Stimulated activated CD8-positive, alpha-beta memory T cell treated with anti-CD3 and anti-CD28 coated beads, Interleukin-7, amount 100 ng/mL, for 1 hour (primary cell): ENCODE measurements around the gene GOLIM4.

Source experiments
- DNase-seq, 2 donors: peaks; one replicate each; pipeline ENCODE4 v3.0.0-alpha.2; 2020; ENCODE audit warnings: low read depth in 2 of 2

GOLIM4 gene

GRCh38 chr3:167996514-167996913 is 99.2 kb downstream of the GOLIM4 start:
- DNase-seq: no peak

DNA sequence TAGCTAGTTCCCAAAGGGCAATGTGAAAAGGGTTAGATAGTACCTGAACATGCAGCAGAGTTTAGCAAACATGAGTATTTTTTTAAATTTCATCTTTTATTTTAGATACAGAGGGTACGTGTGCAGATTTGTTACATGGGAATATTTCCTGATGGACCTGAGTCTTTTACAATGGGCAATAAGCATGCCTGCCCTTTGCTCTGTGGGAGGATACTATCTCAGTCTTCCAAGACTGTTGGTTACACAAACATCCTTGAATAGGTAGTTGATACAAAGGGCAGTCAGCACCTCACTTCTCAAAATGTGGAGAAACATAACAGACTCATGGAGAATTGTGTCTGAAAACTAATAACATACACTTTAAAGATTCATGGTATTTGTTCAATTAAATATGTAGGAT is 103.3 kb downstream of the GOLIM4 start:
- no peak for DNase-seq

DNA sequence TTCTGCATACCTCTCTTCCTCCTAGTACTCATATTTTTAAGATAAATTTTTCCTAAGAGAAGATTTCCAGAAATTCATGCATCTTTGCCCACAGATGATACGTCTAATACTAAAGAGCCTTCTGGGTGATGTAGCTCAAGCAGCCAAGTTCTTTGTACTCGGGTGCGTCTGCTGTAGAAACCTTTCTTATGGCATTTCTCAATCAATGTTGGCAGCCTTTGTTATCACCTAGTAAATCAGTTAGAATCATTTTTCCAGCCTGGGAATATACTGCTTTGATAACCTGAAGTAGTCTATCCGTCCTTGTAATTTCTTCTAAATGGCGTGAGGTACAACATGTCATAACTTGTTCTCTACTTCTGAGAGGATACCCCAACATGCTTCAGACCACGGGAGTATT is 104.5 kb downstream of the GOLIM4 start:
- DNase-seq: no peak

DNA sequence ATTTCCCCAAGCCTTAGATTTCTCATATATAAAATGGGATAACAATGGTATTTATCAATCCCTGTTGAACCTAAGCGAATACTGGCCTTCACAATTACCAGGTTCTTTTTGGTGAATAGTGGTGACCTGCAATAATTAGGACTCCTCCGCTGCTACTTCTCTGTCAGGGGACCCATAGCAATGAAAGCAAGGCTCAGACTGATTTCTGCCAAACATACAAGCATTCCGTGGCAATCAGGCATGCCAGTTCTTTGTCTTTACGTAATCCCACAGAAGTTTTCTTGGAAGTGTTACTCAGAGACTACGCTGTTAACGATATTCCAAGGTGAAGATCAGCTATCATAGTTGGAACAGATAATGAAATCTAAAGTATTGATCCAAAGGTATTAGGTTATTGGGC is 105.7 kb downstream of the GOLIM4 start:
- DNase-seq: no peak

- DNase-seq: no peak
Measured at GRCh38 chr3:167989066-167989465, 106.7 kb downstream of the GOLIM4 start.

DNA sequence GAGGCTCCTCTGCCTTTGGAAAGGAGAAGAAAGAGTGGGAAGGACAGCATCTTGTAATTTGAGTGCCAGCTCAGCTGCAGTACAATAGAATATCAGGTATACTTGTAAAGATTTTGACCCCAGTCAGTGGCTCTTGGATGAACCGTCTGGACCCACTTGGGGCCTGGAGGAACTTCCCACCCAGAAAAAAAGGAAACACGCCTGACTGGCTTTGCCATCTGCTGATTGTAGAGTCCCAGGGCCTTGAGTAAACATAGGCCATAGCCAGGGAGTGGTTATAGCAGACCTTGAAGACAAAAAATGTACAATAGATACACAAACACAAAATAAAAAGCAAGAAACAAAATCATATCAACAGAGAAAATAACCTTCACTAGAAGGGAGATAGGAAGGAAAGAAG is 112.1 kb downstream of the GOLIM4 start:
- DNase-seq: no peak

GRCh38 chr3:167978486-167978885 is 117.2 kb downstream of the GOLIM4 start:
- DNase-seq: no peak

- no peak for DNase-seq
Measured at GRCh38 chr3:167978071-167978470, 117.7 kb downstream of the GOLIM4 start.

GRCh38 chr3:167976516-167977361 is 119.0 kb downstream of the GOLIM4 start:
- no peak for DNase-seq

DNA sequence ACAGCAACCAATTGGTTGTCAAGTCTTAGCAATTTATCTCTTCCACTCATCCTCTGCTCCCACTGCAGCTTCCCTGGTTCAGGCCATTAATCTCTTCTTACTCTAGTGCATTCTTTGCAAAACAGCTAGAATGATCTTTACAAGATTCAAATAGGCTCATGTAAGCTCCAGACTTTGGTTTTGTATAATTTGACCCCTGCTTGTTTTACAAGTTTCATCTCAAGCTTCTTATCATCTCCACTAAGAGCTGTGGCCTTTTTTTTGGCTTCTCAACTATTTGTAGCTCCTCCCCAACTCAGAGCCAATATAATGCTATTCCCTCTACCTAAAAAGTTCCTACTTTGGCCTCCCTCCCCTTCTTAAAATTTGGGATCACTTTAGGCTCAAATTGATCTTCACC is 121.8 kb downstream of the GOLIM4 start:
- no peak for DNase-seq

GRCh38 chr3:167973046-167973445 is 122.7 kb downstream of the GOLIM4 start:
- no peak for DNase-seq

- no peak for DNase-seq
Measured at GRCh38 chr3:167972502-167972901, 123.2 kb downstream of the GOLIM4 start.

DNA sequence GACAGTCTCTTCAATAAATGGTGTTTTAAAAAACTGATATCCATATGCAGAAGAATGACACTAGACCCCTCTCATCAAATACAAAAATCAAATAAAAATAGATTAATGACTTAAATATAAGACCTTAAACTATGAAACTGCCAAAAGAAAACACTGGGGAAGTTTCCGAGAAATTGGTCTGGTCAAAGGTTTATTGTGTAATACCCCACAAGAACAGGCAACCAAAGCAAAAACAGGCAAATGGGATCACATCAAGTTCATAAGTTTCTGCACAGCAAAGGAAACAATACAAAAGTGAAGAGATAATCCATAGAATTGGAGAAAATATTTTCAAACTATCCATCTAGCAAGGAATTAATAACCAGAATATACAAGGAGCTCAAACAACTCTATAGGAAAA is 126.2 kb downstream of the GOLIM4 start:
- DNase-seq: no peak

GRCh38 chr3:167967257-167968036 is 128.3 kb downstream of the GOLIM4 start:
- no peak for DNase-seq
